NOMO-1 (cell line): ENCODE results near the gene PSMG1.

Experiments used
- DNase-seq, 2 experiments: peaks; one replicate each; lab custom pipeline; 2025; ENCODE audit not compliant: unreplicated experiment in 2 of 2; lab: John Stamatoyannopoulos, UW

Gene PSMG1

GRCh38 chr21:39125752-39126485 lies 57.3 kb downstream of the PSMG1 start:
- peak; percentile 76 to 91 for DNase-seq
